ENCODE results near the gene PRKAG2. TPM values are rescaled to one million over a fixed set of nuclear protein-coding genes. Genes with fewer than 3 reads are reported as not detected.

Gene PRKAG2
- total and polyA plus RNA-seq, 10 donors = 15.8 to 50.9 (median 32.8) TPM

- Histone ChIP-seq H3K9me3 (no peaks in the 10 kb centered on the region), H3K4me1 (peaks cover 0 to 18% (median 12%) of the 10 kb centered on the region in 6 donors), H3K4me3 (no peak overlapping the region), H3K27me3 (replicated peaks in 1 of 7) (no peaks in the 10 kb centered on the region), H3K27ac (no peak overlapping the region), H3K36me3 (peaks cover 0 to 23% (median 0%) of the 10 kb centered on the region in 6 donors)
- peak; percentile 37 for DNase-seq
- no peak for TF ChIP-seq POLR2AphosphoS5 (IDR thresholded peaks at IDR 0.05)
- no peak for TF ChIP-seq CTCF (IDR thresholded peaks at IDR 0.05 in 8 of 11, conservative IDR thresholded peaks at IDR 0.05 in 3 of 11)
- no peak for TF ChIP-seq POLR2A (IDR thresholded peaks at IDR 0.05)
- intact Hi-C loops (cut with DNase I; ENCODE audit: low total_unique reads) = no loop called here
- 88 to 93% (median 91%) methylated on average over 9 to 11 of the region's 11 CpGs for WGBS, 5 donors
These were observed 87.5 kb downstream of the PRKAG2 start for GRCh38 chr7:151789380-151789947.

- H3K27ac ChIP-seq = no peak overlapping the region
- TF ChIP-seq POLR2AphosphoS5 (IDR thresholded peaks at IDR 0.05) (no peak), POLR2A (IDR thresholded peaks at IDR 0.05) (no peak), CTCF (IDR thresholded peaks at IDR 0.05 in 8 of 11, conservative IDR thresholded peaks at IDR 0.05 in 3 of 11) (no peak)
- peaks cover 0 to 18% (median 14%) of the 10 kb centered on the region in 6 donors for H3K4me1 ChIP-seq
- no peaks in the 10 kb centered on the region for H3K27me3 ChIP-seq (replicated peaks in 1 of 7)
- intact Hi-C loops (cut with DNase I; ENCODE audit: low total_unique reads) = no loop called here
- peaks cover 0 to 25% (median 0%) of the 10 kb centered on the region in 6 donors for H3K36me3 ChIP-seq
- H3K4me3 ChIP-seq = no peak overlapping the region
- 93 to 99% (median 93%) methylated on average over 3 of the region's 3 CpGs for WGBS, 5 donors
- DNase-seq = no peak
- no peaks in the 10 kb centered on the region for H3K9me3 ChIP-seq
These were observed 89.6 kb downstream of the PRKAG2 start for GRCh38 chr7:151787348-151787747.

GRCh38 chr7:151786936-151787335 is 90.0 kb downstream of the PRKAG2 start:
- TF ChIP-seq POLR2A (IDR thresholded peaks at IDR 0.05) = no peak
- TF ChIP-seq CTCF (IDR thresholded peaks at IDR 0.05 in 8 of 11, conservative IDR thresholded peaks at IDR 0.05 in 3 of 11) = no peak
- TF ChIP-seq POLR2AphosphoS5 (IDR thresholded peaks at IDR 0.05) = no peak
- Histone ChIP-seq H3K36me3 (peaks cover 0 to 25% (median 0%) of the 10 kb centered on the region in 6 donors), H3K27ac (no peak overlapping the region), H3K9me3 (no peaks in the 10 kb centered on the region), H3K4me3 (no peak overlapping the region), H3K27me3 (replicated peaks in 1 of 7) (no peaks in the 10 kb centered on the region), H3K4me1 (peaks cover 0 to 19% (median 14%) of the 10 kb centered on the region in 6 donors)
- intact Hi-C loops (cut with DNase I; ENCODE audit: low total_unique reads) = no loop called here
- 53 to 63% (median 55%) methylated on average over 5 of the region's 5 CpGs for WGBS, 5 donors
- peak; percentile 23 for DNase-seq

GRCh38 chr7:151786241-151786640 is 90.7 kb downstream of the PRKAG2 start:
- DNase-seq = peak; percentile 71
- WGBS, 5 donors = 92 to 96% (median 94%) methylated on average over 19 of the region's 19 CpGs
- Histone ChIP-seq H3K4me3 (no peak overlapping the region), H3K4me1 (peaks cover 0 to 17% (median 13%) of the 10 kb centered on the region in 6 donors), H3K27ac (no peak overlapping the region), H3K36me3 (peaks cover 0 to 27% (median 0%) of the 10 kb centered on the region in 6 donors), H3K27me3 (replicated peaks in 1 of 7) (no peaks in the 10 kb centered on the region), H3K9me3 (no peaks in the 10 kb centered on the region)
- intact Hi-C loops (cut with DNase I; ENCODE audit: low total_unique reads) = no loop called here
- TF ChIP-seq POLR2AphosphoS5 (IDR thresholded peaks at IDR 0.05) = no peak
- no peak for TF ChIP-seq CTCF (IDR thresholded peaks at IDR 0.05 in 8 of 11, conservative IDR thresholded peaks at IDR 0.05 in 3 of 11)
- no peak for TF ChIP-seq POLR2A (IDR thresholded peaks at IDR 0.05)
